ENCODE results near the gene RASGRP2.

The RASGRP2 gene

GRCh38 chr11:64724863-64725532 is 18.9 kb downstream of the RASGRP2 start:
- Histone ChIP-seq H3K18ac (ENCODE audit: low read length) (no peak overlapping the region), H3K36me3 (ENCODE audit: control insufficient read depth in 1 of 2, insufficient read depth in 2 of 2, low read length in 2 of 2) (no peaks in the 10 kb centered on the region), H3K14ac (ENCODE audit: low read length) (no peak overlapping the region), H2AFZ (ENCODE audit: insufficient read depth, low read length, poor library complexity) (no peak overlapping the region), H2BK120ac (ENCODE audit: insufficient read depth, low read length, poor library complexity) (no peak overlapping the region), H3K4me2 (ENCODE audit: low read length) (no peak overlapping the region), H3K9me3 (ENCODE audit: insufficient read depth, low read depth, low read length) (peaks cover 5% of the 10 kb centered on the region), H3K79me1 (ENCODE audit: low read length) (no peaks in the 10 kb centered on the region), H3K9ac (ENCODE audit: low read length) (no peak overlapping the region), H4K91ac (ENCODE audit: low read depth, low read length) (no peak overlapping the region), H4K8ac (ENCODE audit: low read depth, low read length) (no peak overlapping the region), H3K4me3 (ENCODE audit: low read depth, low read length) (peak overlapping the region; percentile 48), H3K27ac (ENCODE audit: low read depth, low read length) (no peak overlapping the region), H2BK5ac (ENCODE audit: low read depth, low read length, poor library complexity) (no peak overlapping the region), H3K27me3 (ENCODE audit: insufficient read depth, low read length) (peaks cover 9% of the 10 kb centered on the region), H3K79me2 (ENCODE audit: control insufficient read depth, insufficient read depth, low read length, poor library complexity) (no peaks in the 10 kb centered on the region), H4K12ac (ENCODE audit: low read depth, low read length) (no peak overlapping the region), H2AK5ac (ENCODE audit: low read length) (no peak overlapping the region), H3K4me1 (ENCODE audit: control insufficient read depth in 1 of 2, insufficient read depth in 2 of 2, low read length in 2 of 2) (peaks cover 0 to 1% of the 10 kb centered on the region in 2 experiments), H2BK12ac (ENCODE audit: low read length) (no peak overlapping the region), H3K23ac (ENCODE audit: low read length) (no peak overlapping the region), H3K4ac (ENCODE audit: low read depth, low read length) (no peak overlapping the region)
- WGBS (ENCODE audit: extremely low coverage, insufficient coverage, insufficient read length) = no CpG with 5 or more reads among the region's 7 CpGs
- no peak for DNase-seq

GRCh38 chr11:64723907-64724862 is 19.8 kb downstream of the RASGRP2 start:
- Histone ChIP-seq H3K23ac (ENCODE audit: low read length) (no peak overlapping the region), H2AK5ac (ENCODE audit: low read length) (no peak overlapping the region), H2AFZ (ENCODE audit: insufficient read depth, low read length, poor library complexity) (no peak overlapping the region), H3K9ac (ENCODE audit: low read length) (no peak overlapping the region), H3K79me1 (ENCODE audit: low read length) (no peaks in the 10 kb centered on the region), H3K79me2 (ENCODE audit: control insufficient read depth, insufficient read depth, low read length, poor library complexity) (no peaks in the 10 kb centered on the region), H3K18ac (ENCODE audit: low read length) (no peak overlapping the region), H4K12ac (ENCODE audit: low read depth, low read length) (no peak overlapping the region), H4K8ac (ENCODE audit: low read depth, low read length) (no peak overlapping the region), H3K4ac (ENCODE audit: low read depth, low read length) (no peak overlapping the region), H2BK5ac (ENCODE audit: low read depth, low read length, poor library complexity) (no peak overlapping the region), H3K36me3 (ENCODE audit: control insufficient read depth in 1 of 2, insufficient read depth in 2 of 2, low read length in 2 of 2) (no peaks in the 10 kb centered on the region), H2BK12ac (ENCODE audit: low read length) (no peak overlapping the region), H3K4me3 (ENCODE audit: low read depth, low read length) (no peak overlapping the region), H3K27me3 (ENCODE audit: insufficient read depth, low read length) (peaks cover 9% of the 10 kb centered on the region), H2BK120ac (ENCODE audit: insufficient read depth, low read length, poor library complexity) (no peak overlapping the region), H3K4me1 (ENCODE audit: control insufficient read depth in 1 of 2, insufficient read depth in 2 of 2, low read length in 2 of 2) (no peaks in the 10 kb centered on the region), H3K9me3 (ENCODE audit: insufficient read depth, low read depth, low read length) (peaks cover 5% of the 10 kb centered on the region), H3K14ac (ENCODE audit: low read length) (no peak overlapping the region), H3K4me2 (ENCODE audit: low read length) (no peak overlapping the region), H4K91ac (ENCODE audit: low read depth, low read length) (no peak overlapping the region), H3K27ac (ENCODE audit: low read depth, low read length) (no peak overlapping the region)
- no CpG with 5 or more reads among the region's 9 CpGs for WGBS (ENCODE audit: extremely low coverage, insufficient coverage, insufficient read length)
- DNase-seq = no peak

- WGBS (ENCODE audit: extremely low coverage, insufficient coverage, insufficient read length) = no CpG with 5 or more reads among the region's 66 CpGs
Measured at GRCh38 chr11:64723117-64723906, 20.6 kb downstream of the RASGRP2 start, which contains the start of gene NRXN2. TSS of gene NRXN2 (minus strand) at chr11:64723197. CDS start at chr11:64713699, 9,498 bp downstream.

More at GRCh38 chr11:64723117-64723906, 20.6 kb downstream of the RASGRP2 start, which contains the start of gene NRXN2:
- Histone ChIP-seq H3K9me3 (ENCODE audit: insufficient read depth, low read depth, low read length) (peaks cover 5% of the 10 kb centered on the region), H4K8ac (ENCODE audit: low read depth, low read length) (peak within 1 kb of the TSS; percentile 71), H3K18ac (ENCODE audit: low read length) (no peak within 1 kb of the TSS), H3K27ac (ENCODE audit: low read depth, low read length) (no peak within 1 kb of the TSS), H4K12ac (ENCODE audit: low read depth, low read length) (peak within 1 kb of the TSS; percentile 43), H3K14ac (ENCODE audit: low read length) (no peak within 1 kb of the TSS), H3K4me3 (ENCODE audit: low read depth, low read length) (peak within 1 kb of the TSS; percentile 70), H3K36me3 (ENCODE audit: control insufficient read depth in 1 of 2, insufficient read depth in 2 of 2, low read length in 2 of 2) (no peaks in the 10 kb centered on the region), H3K4me1 (ENCODE audit: control insufficient read depth in 1 of 2, insufficient read depth in 2 of 2, low read length in 2 of 2) (no peaks in the 10 kb centered on the region), H3K23ac (ENCODE audit: low read length) (no peak within 1 kb of the TSS), H2AK5ac (ENCODE audit: low read length) (no peak within 1 kb of the TSS), H4K91ac (ENCODE audit: low read depth, low read length) (no peak within 1 kb of the TSS), H3K27me3 (ENCODE audit: insufficient read depth, low read length) (peaks cover 9% of the 10 kb centered on the region), H2BK12ac (ENCODE audit: low read length) (no peak within 1 kb of the TSS), H3K79me2 (ENCODE audit: control insufficient read depth, insufficient read depth, low read length, poor library complexity) (no peaks in the 10 kb centered on the region), H3K9ac (ENCODE audit: low read length) (no peak within 1 kb of the TSS), H2BK5ac (ENCODE audit: low read depth, low read length, poor library complexity) (no peak within 1 kb of the TSS), H3K4ac (ENCODE audit: low read depth, low read length) (no peak within 1 kb of the TSS), H2BK120ac (ENCODE audit: insufficient read depth, low read length, poor library complexity) (no peak within 1 kb of the TSS), H3K79me1 (ENCODE audit: low read length) (no peaks in the 10 kb centered on the region), H2AFZ (ENCODE audit: insufficient read depth, low read length, poor library complexity) (peak within 1 kb of the TSS; percentile 74), H3K4me2 (ENCODE audit: low read length) (peak within 1 kb of the TSS; percentile 78)
- DNase-seq = peak; percentile 76 to 83
